DMS 273 treated with DMSO at 0.1 percent for 48 hours (cell line): ENCODE data around the gene CPNE5.

Experiments used
- DNase-seq: peaks from one replicate; lab custom pipeline; 2025; lab: John Stamatoyannopoulos, UW

The CPNE5 gene

GRCh38 chr6:36791085-36791484 lies 48.2 kb downstream of the CPNE5 start:
- DNase-seq, result no peak

GRCh38 chr6:36788768-36789167 lies 50.5 kb downstream of the CPNE5 start:
- no peak for DNase-seq

- no peak for DNase-seq
These were observed 51.1 kb downstream of the CPNE5 start for GRCh38 chr6:36788186-36788585.

GRCh38 chr6:36787210-36787609 lies 52.0 kb downstream of the CPNE5 start:
- DNase-seq, result no peak

GRCh38 chr6:36786055-36786675 lies 53.1 kb downstream of the CPNE5 start:
- DNase-seq, result no peak

GRCh38 chr6:36784376-36784636 lies 54.9 kb downstream of the CPNE5 start:
- DNase-seq, result no peak

- no peak for DNase-seq
These were observed 55.5 kb downstream of the CPNE5 start for GRCh38 chr6:36783603-36784375.

GRCh38 chr6:36781669-36782068 lies 57.6 kb downstream of the CPNE5 start:
- no peak for DNase-seq

- no peak for DNase-seq
These were observed 58.6 kb downstream of the CPNE5 start for GRCh38 chr6:36780442-36781177.

- DNase-seq, result no peak
These were observed 60.0 kb downstream of the CPNE5 start for GRCh38 chr6:36779227-36779626.

- DNase-seq, result no peak
These were observed 61.4 kb downstream of the CPNE5 start for GRCh38 chr6:36777801-36778200.

GRCh38 chr6:36776167-36776566 lies 63.1 kb downstream of the CPNE5 start:
- no peak for DNase-seq

GRCh38 chr6:36774331-36774730 lies 64.9 kb downstream of the CPNE5 start:
- peak; percentile 88 for DNase-seq

- DNase-seq, result no peak
These were observed 66.8 kb downstream of the CPNE5 start for GRCh38 chr6:36772397-36772796.

GRCh38 chr6:36771145-36771544 lies 68.1 kb downstream of the CPNE5 start:
- no peak for DNase-seq

GRCh38 chr6:36769676-36770499 lies 69.4 kb downstream of the CPNE5 start:
- no peak for DNase-seq

GRCh38 chr6:36769183-36769675 lies 70.0 kb downstream of the CPNE5 start:
- DNase-seq, result no peak

GRCh38 chr6:36766399-36766945 lies 72.8 kb downstream of the CPNE5 start:
- DNase-seq, result no peak

- DNase-seq, result peak; percentile 79
These were observed 73.4 kb downstream of the CPNE5 start for GRCh38 chr6:36765594-36766398.

- no peak for DNase-seq
These were observed 74.1 kb downstream of the CPNE5 start for GRCh38 chr6:36765190-36765589.

GRCh38 chr6:36762123-36762522 lies 77.1 kb downstream of the CPNE5 start:
- no peak for DNase-seq
